NCI-H1048 (cell line): ENCODE measurements around the gene VAV1.

ENCODE experiments used
- DNase-seq: peaks from one replicate; lab custom pipeline; 2025; lab: John Stamatoyannopoulos, UW

The VAV1 gene

DNA sequence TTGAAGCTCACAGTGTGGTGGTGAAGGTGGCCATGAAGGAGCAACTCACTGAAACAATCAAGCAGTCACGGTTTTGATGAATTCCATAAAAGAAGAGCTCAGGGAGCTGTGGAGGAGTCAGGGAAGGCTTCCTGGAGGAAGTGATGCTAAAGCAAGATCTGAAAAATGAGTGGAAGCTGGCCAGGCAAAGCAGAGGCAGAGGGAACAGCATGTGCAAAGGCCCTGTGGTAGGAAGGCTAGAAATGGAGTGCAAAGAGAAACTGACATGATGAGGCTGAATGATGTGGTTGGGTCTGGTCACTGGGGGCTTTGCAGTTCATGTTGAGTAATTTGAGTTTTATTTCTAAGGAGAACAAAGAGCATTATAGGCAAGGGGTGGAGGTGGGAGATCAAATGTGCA, 121.8 kb downstream of the VAV1 start:
- no peak for DNase-seq

DNA sequence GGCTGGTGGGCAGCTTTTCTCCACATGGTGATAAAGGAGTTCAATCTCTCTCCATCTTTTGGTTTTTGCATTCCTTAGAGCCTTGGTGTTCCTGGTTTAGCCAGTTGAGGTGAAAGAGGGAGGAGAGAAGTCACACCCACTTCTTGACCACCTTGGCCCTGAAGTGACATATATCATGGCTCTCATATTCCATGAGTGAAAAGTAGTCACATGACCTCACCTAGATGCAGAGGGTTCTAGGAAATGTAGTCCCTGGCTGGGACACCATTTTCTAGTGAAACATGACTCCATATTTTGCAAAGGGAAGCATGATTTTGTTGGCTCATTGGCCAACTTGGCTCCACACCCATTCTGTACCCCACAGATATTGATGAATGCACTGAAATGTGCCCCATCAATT, 130.9 kb downstream of the VAV1 start:
- no peak for DNase-seq

DNA sequence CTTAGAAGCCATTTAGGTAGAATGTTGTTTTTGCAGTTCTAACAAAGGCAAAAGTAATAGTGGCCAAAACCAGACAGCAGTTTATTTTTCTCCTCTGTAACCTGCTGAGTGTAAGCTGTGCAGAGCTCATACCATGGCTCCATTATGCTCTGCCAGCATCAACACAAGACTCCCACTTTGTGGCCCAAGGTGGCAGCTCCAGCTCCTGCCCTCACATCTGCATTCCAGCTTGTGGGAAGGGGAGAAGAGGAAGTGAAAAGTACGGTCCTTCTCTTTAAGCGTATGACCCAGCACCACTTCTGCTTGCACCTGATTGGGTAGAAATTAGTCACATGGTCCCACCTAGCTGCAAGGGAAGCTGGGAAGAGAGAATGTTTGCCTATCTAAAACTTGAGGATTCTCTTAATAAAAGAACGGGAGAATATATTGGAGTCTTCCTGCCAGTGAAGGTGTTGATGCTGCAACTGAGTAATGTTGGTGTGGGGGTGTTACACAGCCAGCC, 134.1 kb downstream of the VAV1 start:
- no peak for DNase-seq
